HG02870 (cell line): ENCODE results near the gene LZTFL1.

Experiments
- ATAC-seq: cut with Tn5 transposase; IDR thresholded peaks from one replicate; pipeline ENCODE4 v1.9.1; 2021; ENCODE audit warnings: mild to moderate bottlenecking, moderate library complexity; ENCODE audit not compliant: unreplicated experiment

The LZTFL1 gene

DNA sequence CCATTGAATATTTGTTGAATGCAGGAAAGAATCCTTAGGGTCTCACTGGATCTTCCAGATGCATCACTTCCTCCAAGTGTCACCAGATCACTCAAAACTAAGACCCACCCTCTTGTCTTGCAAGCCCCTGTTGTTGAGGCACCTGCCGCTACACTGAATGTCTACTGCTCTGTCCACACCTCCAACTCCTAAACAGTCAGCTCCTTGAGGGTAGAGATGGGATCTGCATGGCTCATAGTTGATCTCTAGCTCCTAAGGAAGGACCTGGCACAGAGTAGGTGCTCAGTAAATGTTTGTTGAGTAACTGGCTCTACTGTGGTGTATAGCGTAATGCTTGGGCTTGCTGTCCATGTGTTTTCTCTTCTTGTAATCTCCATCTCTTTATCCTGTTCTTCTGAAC lies 54.4 kb downstream of the LZTFL1 start:
- no peak for ATAC-seq

DNA sequence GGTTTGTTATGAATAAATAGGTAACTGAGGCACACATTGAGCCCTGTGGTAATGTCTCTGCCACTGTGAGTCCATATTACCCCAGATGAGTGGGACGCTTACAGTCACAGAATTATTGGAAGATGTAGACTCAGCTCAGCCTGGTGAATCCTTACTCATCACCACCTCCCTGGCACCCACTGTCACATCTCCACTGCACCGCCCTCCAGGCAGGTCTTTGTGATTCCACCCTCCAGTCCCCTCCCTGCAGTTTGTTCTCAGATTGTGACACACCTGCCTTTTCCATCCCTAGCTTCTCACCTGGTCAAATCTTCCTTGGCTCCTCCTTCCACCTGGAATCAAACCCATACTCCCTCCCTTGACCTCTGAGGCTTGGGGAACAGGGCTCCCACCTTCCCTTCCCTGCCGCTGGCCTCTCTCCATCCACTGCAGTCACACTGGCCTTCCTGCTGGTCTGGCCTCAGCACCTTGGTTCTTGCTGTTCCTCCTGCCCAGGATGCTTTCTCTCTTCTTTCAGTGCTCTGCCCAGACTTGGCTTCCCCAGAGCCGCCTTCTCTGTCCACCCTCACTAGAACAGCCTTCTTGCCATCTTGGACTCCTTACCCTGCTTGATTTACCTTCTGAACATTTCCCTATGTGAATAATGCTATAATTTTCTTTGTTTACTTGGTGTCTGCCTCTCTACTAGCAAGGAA lies 55.0 kb downstream of the LZTFL1 start:
- ATAC-seq: no peak

DNA sequence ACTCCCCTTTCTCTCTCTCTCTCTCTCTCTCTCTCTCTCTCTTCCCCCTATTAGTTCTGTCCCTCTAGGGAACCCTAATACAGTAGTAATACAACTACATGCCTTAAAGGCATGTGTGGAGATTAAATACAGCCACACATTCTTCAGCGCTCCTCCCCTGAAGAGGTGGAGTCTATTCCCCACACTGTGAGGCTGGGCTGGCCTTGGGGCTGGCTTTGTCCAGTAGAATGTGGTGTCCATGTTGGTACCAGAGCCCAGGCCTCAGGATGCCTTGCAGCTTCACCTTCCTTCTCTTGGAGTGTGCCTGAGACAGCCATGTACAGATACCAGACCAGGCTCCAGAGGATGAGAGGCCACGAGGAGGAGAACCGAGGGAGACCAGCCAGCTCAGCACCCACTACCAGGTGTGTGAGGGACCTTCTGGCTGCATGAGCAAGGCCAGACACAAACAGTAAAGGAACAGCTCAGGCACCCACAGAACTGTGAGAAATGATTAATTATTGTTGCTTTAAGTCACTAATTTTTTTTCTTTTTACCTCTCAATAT lies 56.2 kb downstream of the LZTFL1 start:
- no peak for ATAC-seq

DNA sequence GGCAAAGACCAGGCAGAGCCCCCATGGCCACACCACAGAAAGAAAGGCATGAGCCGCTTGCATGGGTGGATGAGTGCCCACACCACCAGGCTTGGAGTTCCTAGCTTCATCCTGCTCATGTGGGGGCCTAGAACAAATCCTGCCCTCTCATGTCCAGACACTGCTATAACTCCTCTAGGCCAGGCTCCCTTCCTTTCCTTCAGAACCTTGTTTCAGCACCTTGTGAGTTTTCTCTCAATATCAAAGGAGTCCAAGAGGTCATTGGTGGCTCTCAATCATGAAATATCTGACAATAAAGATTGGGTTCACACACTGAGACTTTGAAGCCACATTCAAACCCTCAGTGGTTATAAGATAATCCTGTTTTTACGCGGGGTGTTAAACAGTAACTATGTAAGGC lies 58.3 kb downstream of the LZTFL1 start:
- ATAC-seq: no peak

DNA sequence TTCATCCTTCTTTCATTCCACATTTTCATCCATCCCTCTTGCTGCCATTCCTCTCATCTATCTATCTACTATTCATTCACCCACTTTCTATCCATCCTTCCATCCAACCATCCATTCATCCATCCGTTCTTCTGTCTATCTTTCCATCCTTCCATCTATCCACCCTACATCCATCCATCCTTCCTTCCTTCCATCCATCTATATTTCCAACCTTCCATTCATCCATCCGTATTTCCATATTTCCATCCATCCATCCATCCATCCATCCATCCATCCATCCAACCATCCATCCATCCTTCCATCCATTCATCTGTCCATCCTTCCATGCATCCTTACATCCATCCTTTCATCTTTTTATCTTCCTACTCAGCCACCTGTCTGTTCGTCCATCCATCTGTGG lies 59.5 kb downstream of the LZTFL1 start:
- ATAC-seq: no peak

DNA sequence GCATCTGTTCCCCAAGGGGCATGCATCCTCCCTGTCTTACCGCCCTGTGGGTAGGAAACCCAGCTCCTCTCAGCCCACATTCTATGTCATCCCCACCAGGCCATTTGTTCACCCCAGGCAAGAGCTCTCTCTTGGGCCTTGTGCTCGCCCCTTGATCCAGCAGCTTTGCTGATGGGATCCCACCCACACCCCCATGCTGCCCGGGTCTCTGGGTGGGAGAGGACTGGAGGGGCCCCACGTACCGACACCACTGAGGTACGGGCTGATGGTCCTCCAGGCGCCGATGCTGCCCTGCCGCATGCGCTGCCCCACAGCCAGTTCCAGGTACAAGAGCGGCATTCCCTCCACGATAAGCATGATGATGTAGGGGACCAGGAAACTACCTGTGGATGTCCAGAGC lies 60.1 kb downstream of the LZTFL1 start:
- ATAC-seq: no peak

DNA sequence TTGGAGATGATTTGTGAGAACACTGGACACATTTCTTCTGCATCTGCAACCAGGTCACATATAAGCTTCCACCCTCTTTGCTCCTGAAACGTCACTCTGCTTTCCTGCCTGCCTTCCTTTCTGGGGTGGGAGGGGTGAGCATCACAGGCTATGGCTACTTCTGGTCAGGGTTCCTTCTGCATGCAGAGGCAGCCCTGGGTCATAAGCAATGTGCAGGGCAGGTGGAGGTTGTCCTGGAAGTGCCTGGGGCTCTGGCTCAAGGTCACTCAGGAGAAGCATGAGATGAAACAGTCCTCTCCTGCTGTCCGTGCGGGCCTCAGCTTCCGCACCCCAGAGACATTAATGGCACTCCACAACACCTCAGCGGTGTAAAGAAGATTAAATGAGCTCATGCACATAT lies 60.6 kb downstream of the LZTFL1 start:
- no peak for ATAC-seq

DNA sequence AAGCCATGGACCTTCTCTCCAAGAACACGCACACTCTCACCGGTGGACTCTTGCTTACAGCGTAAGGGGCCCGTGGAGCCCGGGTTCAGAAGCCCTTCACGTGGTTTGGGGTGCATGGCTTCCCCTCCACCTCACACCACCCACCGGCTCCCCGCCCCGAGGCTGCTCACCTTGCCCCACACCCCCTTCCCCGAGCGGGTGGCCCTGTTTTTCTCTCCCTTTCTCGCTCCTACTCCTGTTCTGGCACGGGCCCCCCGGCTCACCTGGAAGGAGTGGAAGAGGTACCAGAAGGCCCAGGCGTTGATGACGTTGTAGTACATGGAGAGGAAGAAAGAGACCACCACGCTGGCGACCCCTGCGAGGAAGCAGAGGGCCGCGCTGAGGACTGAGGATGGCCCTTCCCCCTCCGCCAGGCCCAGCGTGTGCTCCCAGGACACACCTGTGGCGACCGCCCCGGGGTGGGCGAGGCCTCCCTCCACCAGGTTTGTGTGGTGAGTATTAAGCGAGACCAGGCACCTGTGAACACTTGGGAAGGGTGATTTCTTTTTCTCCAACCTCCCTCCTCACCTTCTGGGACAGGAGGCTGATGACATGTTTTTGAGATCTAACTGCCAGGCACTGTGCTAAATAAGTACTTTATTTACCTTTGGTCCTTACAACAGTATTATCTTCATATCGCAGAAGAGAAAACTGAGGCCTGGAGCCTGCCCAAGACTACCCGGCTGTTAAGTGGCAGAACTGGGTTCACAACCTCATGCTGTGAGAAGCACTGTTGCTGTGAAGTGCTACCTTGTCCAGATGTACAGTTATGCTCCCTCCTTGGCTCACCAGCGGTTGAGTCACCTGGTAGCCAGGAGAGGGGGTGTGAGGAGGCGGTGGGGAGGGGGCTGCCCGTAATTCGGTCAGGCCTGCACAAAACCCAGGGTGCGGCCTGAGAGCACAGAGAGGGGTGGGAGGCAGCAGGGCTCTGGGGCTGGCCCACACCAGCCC lies 61.9 kb downstream of the LZTFL1 start:
- ATAC-seq: no peak

DNA sequence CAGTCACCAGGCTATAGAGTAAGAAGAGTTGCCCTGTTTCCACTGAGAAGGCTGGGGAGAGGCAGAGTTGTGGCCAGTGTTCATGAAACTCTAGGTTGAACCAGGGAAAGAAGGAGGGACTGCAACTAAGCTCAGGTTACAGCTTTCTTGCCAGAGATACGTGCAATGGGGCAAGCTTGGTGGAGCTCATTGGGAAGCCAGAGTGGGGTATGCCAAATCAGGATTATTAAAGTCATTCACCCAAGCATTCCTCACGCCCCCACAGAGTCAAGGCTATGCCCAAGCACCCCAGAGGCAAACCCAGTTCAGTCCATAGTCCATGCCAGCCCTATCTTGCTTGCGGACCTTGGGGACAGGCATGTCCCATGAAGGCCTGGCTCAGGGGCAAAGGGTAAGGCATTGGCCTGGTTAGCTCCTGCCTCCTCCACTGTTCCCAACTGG lies 63.1 kb downstream of the LZTFL1 start:
- no peak for ATAC-seq

DNA sequence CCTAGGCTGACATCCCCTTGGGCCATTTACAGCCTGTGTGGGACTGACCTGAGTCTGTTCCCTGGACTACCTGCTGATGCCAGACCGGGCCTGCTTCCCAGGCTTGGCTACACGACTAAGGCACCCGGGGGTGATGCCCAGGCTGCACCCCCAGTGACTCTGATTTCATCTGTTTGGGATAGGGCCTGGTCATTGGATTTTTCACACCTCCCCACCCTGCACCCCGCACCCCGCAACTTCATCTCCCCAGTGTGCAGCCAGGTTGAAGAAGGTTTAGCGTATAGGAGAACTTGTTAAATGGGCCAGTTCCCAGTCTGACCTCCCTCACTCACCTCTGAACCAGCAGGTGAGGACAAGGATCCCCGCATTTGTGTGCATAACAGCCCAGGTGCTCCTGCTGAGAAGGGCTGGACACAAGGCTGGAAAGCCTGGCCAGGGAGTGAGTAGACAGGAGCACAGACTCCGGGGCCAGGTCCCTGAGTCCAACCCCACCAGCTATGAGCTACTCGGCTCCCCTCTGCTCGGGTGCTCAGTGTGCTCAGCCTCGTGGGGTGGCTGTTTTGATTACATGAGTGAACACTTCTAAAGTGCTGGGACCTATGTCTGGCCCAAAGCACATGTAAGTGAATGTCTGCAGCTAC lies 64.1 kb downstream of the LZTFL1 start:
- no peak for ATAC-seq

DNA sequence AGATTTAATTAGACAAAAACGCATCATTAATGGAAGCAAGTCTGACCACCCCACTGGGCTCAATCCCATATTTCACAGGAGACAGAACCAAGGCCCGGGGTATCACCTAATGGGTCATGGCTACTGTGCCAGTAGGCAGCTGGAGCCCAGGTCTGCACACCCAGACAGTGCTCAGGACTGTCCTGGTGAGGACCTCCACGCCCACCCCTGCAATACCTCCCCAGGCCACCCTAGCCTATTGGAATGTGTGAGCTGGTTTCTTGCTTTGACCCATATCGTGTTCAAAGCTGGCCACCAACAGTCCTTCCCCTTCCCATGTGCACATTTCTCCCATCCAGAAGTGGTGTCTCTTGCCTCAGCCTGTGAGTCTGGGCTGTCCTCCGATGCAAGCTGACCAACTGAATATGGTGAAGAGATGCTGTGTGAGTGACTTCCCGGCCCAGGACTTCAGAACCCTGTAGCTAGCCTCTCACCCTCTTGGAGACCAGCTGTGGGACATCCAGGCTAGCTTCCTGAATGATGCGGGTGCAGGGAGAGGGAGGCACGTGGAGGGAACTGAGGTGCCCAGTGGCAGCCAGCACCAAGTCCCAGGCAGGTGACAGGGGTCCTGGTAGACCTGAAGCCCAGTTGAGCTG lies 64.7 kb downstream of the LZTFL1 start:
- ATAC-seq: no peak

DNA sequence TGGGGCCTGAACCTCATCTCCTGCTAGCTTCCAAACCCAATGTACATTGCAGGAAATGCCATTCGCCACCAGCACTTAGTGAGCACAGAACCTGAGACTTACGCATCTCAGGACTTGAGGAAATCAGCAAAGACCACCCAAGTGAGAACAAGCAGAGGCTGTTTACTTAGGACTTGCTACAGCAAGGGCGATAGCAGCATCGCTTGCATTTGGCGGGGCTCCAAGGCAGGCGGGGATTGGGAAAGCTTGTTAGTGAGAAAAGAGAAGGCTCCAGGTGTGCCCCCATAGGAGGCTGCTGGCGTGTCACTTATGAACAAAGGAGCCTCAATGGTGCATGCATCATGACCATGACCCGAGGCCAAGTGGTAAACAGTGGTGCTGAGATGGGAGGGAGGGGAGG lies 65.3 kb downstream of the LZTFL1 start:
- no peak for ATAC-seq

DNA sequence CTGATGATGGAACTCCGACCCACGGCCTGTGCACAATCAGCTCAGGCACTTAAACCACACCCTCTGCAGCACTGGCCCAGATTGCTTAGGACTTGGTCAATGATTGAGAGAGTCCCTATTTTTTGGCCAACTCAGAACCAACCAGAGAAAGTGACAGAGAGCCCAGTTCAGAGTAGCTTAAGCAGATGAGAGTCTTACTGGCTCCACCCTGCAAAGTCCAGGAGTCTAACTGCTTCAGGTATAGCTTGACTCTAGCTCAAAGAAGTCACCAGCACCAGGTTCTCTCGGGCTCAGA lies 65.7 kb downstream of the LZTFL1 start:
- ATAC-seq: no peak

DNA sequence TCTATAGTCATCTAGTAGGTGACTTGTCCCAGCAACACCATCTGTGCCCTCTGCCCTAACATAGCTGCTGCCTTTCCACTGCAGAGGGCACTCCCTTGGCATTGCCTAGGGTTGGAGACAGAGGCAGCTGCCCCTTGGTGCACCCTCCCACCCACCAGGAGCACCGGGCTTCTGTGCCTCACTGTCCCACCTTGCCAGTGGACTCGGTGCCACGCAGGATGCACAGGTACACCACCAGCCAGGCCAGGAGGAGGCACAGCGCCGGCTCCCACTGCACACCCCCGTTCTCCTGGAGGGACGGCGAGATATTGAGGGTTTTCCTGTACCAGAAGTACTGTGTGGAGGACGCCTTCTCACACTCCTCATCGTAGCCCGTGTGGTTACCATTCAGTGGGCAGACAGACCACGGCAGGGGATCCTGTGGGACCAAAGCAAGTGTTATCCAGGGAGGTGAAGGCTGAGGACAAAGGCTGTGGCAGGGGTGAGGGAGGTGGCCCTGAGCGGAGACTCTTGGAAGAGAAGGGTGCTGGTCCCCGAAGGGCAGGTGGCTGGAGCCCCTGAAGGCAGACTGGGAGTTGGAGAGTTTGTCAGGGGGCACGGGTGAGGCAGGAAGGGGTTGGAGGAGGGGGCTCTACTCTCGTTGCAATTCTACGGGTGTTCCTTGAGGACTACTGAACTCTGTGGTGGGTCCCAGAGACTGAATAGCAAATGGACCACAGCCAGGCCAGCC lies 66.2 kb downstream of the LZTFL1 start:
- ATAC-seq: no peak

DNA sequence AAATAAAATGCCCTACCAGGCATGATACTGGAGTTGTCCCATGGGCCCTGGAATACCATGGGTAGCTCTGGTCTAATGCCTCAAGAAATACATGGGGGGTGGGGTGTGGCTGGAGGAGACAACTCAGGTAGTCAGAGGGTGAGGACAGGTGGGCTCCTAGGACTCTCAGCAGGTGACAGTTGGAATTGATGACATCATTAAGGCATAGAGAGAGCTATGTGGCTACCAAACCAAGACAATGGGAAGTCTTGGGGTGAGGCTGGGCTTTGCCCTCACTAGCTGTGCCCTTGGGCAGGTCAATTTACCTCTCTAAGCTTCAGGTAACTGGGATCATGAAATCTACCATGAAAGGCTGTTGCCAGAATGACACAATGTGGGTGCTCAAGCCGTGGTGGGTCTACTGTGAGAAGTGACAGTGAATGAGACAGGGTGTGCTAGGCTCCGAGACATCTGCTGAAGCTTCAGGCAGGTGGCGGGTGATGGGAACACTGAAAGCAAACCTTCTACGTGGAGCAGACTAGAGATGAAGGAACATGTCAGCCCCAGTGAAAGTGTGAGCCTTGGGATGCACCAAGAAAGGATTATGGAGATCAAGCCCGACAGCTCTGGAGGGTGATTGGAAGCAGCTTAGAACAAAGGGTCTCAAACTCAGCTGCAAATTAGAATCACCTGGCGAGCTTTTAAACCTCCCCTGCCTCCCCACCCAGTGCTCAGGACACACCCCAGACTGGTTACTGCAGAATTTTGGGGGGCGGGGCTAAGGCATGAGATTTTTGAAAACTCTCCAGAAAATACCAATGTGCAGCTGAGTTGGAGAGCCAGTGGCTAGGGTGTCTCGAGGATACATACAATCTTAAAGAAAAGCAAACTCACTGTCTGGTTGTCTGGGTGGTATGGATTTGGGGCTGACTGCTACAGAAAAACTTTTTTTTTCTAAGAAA lies 67.1 kb downstream of the LZTFL1 start:
- no peak for ATAC-seq

DNA sequence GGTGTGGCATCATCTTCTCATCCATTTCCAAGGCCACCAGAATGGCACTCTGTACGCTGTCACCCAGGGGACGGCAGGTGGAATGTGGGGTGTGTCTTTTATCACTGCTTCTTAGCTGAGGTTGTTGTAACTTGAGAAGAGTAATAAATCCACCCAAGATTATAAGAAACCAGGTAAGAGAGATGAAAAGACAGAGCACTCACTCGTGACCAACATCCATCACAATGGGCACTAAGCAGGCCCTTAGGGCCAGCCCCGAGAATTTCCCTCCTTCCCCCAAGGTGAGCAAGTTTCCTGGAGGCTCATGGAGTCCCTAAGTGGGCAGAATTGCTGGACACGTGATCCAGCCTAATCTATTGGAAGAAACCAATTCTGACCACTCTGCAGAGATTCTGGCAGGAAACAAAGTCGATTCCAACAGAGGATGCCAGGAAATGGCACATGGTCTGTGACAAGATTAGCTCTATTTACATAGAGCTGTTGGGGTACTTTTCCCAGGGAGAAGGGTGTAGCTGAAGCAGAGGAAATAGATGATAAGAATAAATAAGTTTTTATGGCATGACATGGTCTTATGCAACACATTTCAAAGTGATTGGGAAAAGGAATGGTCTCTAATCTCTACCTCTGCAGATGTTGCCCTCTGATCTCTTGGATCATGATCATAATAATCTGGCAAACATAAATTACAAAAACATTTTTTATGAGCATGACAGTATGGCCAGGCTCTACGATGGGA lies 68.0 kb downstream of the LZTFL1 start:
- ATAC-seq: no peak
